GM18507 (cell line): ENCODE data around the gene TRPC6.

Experiments used
- DNase-seq: peaks from one replicate; pipeline ENCODE4 v3.0.0; 2011; ENCODE audit warnings: low read depth; ENCODE audit not compliant: insufficient read length; ENCODE audit errors: extremely low spot score
- FAIRE-seq: peaks from 2 replicates; lab custom pipeline; 2011; peaks lifted over from hg19 to GRCh38; lab: Jason Lieb, UNC

TRPC6 gene

DNA sequence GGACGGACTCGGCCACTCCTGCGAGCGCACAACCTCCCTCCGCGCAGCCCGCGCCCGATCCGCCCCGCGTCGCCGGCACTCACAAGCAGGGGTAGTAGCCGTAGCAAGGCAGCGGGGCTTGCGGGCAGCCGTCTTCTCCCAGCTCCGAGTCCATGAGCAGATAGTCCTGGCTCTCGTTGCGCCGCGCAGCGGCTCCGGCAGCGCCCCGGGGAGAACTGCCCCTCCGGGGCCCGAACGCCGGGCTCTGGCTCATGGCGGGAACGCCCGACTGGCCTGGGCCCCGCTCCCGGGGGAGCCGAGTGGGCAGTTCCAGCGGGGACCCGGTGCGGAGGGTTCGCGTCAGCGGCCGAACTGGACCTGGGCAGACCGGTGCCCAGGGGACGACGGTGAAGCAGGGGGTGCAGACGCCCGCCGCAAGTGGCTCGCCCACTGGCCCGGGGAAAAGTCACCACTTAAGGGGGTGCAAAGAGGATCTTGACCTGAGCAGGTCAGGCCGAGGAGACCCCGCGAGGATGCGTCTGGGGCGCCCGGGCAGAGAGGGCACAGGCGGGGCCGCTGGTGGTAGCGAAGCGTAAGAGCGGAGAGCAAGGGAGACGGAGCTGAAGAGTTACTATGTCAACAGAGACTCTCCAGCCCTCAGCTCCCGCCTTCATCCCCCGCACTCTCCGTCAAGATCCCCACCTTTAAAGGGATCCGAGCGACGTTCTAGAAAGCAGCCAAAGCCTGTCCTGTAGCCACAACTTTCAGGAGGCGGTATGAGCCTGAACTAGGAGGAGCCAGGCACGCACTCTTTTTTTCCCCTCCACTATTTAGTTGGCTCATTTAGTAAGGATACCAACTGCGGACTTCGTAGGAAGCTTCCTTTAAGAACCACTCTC lies at the start of gene TRPC6:
TRPC6 (minus strand) TSS at position 757 of the 878 bp plus-strand sequence; CDS start at position 253, 504 bp downstream.
- FAIRE-seq = no peak
- DNase-seq = no peak

DNA sequence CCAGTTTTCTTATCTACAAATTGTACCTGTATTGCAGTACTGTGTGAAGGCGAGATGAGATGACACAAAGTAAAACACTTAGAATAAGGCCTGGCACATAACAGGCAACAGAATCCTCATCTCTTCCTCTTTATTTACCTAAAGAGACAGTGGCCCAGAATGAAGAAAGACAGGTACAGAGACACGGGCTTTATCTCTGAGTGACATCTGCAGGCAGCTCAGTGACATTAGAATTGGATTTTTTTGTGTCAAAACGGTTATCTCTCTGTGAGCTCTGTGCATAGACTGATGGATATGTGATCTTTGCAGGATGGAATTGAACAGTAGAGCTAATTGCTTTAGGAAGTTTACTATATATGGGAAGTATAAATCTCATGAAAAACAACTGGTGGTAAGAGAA lies 36.2 kb upstream of the TRPC6 start:
- DNase-seq (no peak), FAIRE-seq (no peak)

DNA sequence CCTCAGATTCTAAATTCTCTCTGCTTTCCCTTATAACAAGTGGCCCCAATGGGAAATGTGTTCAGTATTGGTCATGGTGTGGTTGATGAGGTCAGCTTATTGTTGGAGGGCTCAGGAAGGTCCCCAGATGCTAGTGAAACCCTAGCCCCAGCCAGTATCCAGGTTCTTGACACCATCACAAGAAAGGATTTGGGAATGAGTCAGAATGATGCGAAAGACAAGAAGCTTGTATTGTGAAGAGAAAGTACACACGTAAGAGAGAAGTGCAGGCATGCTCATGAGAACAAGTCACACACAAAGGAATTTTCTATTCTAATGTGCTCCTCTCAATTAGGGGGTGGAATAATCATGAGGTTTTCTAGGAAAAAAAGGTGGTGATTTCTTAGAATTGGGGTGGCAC lies 34.9 kb upstream of the TRPC6 start:
- FAIRE-seq (no peak), DNase-seq (no peak)

DNA sequence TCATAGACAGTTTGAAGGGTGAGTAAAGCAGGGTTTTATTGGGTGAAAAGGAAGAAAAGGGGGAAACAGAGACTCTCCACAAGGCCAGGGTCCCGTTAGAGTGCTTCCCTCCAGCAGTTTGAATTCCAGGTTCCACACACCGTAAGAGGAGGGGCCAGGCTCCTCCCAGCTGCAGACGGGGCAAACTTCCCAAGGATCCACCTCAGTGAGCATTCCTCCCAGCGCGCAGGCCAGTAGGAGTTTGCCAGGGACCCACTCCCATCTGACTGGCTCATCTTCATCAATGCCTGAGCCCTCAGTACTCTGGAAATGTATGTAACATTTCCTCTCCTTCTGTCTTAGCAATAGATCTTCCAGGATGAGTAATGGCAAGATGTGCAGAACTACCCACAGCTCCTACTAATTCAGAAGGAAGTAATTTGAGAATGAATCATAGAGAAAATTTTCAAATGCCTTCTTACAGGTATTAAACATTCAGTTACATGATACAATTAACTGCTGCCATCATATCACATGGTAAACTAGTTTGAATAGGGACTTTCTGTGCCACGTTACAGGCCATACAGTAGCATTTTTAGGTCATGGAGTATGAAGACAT lies 34.0 kb upstream of the TRPC6 start:
- no peak for FAIRE-seq
- no peak for DNase-seq

DNA sequence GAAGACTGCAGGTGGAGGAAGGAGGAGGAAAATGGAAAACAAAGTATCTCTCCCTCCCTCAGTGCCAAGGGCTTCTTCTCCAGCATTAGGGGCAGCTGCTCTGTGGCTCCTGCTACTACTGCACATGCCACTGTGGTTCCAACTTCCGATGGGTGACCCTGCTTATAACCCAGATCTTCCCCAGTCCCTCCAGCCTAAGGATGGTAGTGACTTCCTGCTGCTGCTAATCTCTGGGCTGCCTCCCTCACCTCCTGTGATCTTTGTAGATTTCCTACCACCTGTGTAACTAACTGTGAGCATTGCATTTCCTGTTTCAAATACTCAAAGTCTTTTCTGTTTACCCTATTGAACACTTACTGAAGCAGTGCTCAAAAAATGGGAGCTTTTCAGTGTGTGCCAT lies 28.7 kb upstream of the TRPC6 start:
- DNase-seq = no peak
- no peak for FAIRE-seq

DNA sequence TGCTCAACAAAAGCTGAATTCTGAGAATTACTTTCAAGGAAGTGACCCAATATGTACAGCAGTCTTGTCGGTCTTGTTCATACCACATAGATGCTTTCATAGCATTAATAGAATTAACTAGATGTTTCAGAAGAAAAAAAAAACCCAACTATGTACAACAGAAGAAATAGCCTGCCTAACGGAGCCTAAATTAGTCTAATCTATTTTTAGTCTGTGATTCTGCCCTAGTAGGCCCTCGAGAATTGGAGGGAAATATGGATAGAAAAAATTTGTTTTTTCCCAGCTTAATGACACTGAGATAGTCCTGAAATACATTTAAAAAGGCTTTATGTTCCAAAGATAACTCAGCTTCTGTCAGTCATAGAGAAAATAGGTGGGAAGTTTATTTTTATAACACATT lies 17.1 kb upstream of the TRPC6 start:
- no peak for FAIRE-seq
- DNase-seq = no peak

DNA sequence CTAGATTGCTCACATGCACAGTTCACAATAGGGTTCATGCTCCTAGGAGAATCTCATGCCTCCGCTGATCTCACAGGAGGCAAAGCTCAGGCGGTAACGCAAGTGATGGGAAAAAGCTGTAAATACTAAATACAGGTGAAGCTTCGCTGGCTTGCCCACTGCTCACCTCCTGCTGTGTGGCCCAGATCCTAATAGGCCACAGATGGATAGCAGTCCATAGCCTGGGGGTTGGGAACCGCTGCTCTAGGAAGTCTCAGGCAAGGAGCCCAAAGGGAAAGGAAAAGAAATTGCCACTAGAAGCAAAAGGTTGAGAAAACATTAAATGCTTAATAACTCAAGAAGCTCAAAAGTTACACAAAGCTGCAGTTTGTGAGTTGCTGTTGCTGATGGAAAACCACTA lies 3.2 kb upstream of the TRPC6 start:
- no peak for FAIRE-seq

DNA sequence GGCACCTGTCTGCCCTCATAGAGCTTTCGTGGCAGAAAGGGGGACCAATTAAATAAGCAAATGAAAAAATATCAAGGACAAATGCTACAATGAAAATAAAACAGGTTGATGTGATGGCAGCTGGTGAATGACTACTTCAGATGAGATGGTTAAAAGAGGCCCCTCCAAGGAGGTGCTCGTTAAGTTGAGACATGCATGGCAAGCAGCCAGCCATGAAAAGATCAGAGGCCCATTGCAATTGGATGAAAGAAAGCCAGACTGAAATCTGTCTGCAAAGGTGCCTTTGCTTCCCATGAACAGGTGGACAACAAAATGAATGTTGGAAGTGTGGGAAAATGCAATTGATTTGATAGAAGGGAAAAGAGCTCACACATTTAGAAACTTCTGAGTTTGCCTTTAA lies 848 bp upstream of the TRPC6 start:
- no peak for FAIRE-seq
- no peak for DNase-seq

More for the DNA sequence above, 3.2 kb upstream of the TRPC6 start:
- DNase-seq = no peak

DNA sequence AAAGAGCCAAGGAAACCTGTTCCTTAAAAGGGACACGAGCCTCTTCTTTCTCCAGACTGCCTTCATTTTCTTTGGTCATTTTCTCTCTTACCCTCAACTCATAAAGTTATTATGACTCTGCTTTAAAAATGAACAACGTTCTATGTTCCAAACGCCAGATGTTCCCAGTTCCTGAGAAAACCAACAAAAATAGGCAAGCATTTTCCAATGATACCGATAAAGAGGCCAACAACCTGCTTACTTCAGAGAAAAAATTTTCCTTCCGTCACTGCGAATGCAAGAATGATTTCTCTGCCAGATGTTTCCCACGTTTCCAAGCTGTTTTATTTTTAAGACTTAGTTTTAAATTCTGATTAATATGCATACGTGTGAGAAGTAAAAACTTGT lies 315 bp upstream of the TRPC6 start:
- DNase-seq (no peak), FAIRE-seq (no peak)

DNA sequence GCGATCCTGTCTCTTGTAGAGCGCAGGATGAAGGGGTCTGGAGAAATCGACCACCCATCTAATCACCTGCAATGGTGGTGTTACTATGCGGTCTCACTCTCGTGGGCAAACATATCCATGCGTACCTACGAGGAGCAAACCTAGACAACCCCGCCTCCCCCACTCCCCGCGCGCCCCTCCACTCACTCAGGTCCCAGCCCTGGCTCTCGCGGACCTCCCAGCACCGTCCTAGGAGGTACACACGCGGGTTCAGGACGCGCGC lies 887 bp downstream of the TRPC6 start:
- DNase-seq (no peak), FAIRE-seq (no peak)

DNA sequence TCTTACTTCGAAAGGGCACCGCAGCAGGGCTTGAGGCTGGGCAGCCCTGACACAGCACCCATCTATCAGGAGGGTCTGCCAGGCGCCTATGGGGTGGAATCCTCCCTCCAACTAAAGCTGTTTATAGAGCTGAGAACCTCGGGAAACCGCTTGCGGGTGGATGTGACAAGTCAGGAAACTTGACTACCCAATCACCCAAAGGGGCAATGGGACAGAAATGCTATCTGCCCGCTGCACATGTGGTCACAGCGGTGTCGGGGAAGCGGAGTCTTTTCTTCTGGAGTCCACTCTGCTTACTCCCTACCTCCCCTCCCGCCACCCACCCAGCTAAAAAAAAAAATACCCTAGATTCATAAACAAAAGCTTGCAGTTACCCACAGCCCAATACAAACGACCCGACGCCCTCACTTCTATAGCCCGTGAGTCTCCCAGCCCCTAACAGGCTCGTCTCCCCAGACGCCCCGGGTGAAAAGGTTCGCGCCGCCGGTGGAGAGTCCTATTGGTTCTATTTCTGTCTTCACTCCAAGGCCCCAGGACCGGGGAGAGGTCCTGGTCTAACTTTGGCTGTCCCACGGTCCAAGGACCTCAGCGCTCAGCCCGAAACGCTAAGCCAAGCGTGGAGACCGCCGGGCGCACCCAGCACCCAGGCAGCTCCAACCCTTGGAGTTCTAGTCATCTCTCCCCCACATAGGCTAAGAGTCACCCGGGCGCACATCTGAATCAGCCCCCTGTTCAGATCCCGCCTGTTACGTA lies 1.4 kb downstream of the TRPC6 start:
- DNase-seq (no peak), FAIRE-seq (no peak)

DNA sequence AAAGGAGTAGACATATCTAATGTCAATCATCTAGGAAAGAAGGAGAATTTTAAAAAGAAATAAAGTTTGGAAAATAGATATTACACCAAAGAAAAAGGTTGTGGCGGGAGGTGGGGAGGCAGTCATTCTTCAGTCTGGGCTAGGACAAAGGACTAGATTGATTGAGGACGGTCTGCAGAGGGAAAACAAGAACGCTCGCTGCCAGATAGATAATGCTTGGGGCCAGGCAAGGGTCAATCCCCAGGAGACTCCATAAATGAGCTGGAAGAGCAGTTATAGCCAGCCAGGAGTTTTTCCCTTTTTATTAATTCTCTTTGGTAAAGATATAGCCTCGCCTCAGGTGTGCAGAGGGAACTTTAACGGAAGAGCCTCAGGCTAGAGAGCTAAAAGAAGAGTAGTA lies 6.3 kb downstream of the TRPC6 start:
- FAIRE-seq = no peak
- DNase-seq = no peak

DNA sequence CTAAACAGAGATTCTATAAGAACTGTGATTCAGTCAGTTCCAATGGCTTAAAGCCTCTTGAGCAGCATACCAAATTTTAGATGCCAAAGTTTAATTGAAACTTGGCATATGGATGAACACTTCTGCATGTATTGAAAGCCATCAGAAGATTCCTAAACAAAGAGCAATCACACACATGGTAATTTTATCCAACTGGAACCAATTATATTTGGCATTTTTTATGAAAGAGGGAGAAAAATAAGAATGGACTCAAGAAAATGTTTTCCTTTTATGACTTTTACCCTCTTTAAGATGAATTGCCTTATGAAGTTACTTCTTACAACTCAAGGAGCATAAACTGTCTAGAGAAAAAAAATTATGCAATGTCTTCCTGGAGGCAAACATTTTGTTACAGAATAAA lies 7.4 kb downstream of the TRPC6 start:
- FAIRE-seq = no peak
- no peak for DNase-seq

DNA sequence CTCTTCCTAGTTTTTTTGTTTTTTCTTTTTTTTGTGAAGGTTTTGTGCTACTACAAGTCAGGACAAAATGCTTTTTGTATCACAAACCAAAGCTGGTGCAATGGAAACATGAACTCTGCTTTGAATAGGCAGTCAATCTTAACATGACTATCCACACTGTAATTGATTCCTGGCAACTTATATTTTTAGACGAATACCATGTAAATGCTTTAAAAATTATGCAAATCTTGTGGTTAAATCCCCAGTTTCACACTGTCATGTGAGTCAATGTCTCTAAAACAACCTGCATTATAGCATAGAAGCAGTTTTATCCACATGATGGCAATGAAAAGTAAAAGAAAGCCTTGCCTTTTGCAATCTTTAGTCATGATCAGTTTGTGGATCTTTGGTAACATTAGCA lies 8.9 kb downstream of the TRPC6 start:
- FAIRE-seq (no peak), DNase-seq (no peak)

DNA sequence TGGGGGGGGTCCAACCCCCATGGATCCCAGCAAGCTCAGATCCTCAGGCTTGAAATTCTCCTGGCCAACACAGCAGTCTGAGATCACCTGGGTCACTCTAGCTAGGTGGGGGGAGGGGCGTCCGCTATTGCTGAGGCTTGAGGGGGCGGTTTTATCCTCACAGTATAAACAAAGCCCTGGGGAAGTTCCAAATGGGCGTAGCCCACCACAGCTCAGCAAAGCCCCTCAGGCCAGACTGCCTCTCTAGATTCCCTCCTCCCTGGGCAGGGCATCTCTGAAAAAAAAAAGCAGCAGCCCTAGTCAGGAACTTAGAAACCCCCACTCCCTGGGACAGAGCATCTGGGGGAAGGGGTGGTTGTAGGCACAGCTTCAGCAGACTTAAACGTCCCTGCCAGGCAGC lies 16.7 kb downstream of the TRPC6 start:
- no peak for DNase-seq
- no peak for FAIRE-seq

DNA sequence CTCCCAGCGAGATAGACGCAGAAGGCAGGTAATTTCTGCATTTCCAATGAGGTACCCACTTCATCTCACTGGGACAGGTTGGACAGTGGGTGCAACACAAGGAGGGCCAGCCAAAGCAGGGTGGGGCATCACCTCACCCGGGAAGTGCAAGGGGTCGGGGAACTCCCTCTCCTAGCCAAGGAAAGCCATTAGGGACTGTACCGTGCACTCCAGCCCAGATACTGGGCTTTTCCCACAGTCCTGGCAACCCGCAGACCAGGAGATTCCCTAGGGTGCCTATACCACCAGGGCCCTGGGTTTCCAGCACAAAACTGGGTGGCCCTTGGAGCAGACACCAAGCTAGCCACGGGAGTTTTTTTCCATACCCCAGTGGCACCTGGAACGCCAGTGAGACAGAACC lies 17.2 kb downstream of the TRPC6 start:
- FAIRE-seq (no peak), DNase-seq (no peak)

DNA sequence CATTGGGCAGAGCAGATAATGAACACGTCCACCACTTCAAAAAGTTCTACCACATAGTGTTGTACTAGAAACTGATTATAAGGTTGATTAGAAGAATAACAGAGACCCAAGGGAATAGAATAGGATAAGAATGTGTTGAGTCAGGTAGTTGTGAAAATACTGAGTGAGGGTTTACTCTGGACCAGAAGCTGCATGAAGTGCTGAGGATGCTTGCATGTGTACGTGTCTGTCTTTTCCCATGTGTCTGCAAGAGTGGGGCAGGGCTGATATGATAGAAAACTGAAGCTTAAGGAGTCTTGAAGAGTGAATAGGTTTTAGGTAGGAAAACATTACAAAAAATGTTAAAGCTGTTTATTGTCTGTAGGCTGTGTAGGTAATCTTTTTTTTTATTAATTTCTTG lies 20.6 kb downstream of the TRPC6 start:
- no peak for FAIRE-seq
- no peak for DNase-seq

DNA sequence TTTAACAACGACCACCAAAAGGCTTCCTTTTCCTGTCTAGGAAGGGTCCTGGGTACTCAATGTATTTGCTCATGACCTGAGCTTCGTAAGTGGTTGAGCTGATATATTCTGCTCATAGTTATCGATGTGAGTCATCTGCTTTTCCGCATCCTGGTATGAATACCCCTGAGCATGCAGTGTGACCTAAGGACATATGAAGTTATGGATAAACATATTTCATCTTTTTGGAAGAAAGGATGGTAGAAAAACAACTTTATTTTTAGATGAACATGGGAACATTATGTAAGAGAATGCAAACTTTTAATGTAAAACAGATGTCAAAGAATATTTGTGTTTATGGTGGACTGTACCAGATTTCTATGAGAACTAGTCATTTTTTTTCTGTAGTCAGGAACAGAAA lies 28.4 kb downstream of the TRPC6 start:
- FAIRE-seq (no peak), DNase-seq (no peak)

DNA sequence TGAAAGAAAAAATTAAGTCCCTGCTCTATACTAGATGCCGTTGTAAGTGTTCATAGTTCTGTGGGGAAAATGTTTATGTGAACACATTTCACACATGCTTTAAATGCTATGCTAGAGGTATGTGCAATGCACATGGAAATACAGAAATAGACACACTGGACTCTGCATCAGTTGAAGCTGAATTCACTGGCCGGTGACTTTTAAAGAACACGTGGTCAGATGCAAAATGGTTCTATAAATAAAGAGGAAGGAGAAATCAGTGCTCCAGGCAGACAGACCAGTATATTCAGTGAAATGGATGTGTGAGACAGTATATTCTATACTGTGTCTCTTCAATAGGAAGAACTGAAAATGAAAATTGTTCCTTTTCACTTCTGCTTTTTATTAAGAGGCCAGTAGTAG lies 29.9 kb downstream of the TRPC6 start:
- DNase-seq (no peak), FAIRE-seq (no peak)

DNA sequence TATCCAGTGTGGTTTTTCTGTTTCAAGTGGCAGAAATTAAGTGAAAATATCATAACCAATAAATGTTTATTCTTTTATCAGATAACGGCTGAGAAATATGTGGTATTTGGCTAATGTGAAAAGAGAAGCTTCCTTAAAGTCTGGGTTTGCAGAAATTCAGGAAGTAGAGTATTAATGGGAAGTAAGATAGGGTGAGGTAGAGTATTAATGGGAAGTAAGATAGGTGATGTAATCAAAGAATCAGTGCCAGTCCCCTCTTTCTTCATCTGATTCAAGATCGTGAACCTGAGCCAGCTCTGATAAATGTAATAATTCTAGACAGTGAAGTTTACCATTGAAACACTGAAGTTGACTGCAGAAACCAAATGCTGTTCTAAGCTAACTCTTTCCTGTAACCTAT lies 30.9 kb downstream of the TRPC6 start:
- DNase-seq (no peak), FAIRE-seq (no peak)

DNA sequence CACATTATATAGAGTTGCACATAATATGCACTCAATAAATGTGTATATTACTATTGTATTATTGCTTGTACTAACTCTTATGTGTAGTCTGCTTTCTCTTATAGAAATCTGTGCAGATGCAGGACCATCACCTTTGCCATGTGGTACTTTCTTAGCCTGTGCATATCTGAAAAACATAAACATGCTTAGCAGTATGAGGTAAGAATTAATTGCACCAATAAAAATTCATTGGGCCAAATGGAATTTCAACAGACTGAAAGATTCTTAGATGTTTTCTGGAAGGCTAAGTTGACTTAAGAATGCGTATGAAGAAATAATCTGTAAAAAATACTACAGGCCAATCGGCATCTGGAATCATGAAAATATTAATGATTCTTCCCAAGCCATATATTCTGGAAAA lies 55.3 kb downstream of the TRPC6 start:
- no peak for FAIRE-seq

More for the DNA sequence above, 55.3 kb downstream of the TRPC6 start:
- DNase-seq = no peak
